ENCODE results near the gene GPR62. TPM values are rescaled to one million over a fixed set of nuclear protein-coding genes. Genes with fewer than 3 reads are reported as not detected.

GPR62 gene, protein sequence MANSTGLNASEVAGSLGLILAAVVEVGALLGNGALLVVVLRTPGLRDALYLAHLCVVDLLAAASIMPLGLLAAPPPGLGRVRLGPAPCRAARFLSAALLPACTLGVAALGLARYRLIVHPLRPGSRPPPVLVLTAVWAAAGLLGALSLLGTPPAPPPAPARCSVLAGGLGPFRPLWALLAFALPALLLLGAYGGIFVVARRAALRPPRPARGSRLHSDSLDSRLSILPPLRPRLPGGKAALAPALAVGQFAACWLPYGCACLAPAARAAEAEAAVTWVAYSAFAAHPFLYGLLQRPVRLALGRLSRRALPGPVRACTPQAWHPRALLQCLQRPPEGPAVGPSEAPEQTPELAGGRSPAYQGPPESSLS
- total RNA-seq = not detected
- total RNA-seq (2013) = not detected

DNA sequence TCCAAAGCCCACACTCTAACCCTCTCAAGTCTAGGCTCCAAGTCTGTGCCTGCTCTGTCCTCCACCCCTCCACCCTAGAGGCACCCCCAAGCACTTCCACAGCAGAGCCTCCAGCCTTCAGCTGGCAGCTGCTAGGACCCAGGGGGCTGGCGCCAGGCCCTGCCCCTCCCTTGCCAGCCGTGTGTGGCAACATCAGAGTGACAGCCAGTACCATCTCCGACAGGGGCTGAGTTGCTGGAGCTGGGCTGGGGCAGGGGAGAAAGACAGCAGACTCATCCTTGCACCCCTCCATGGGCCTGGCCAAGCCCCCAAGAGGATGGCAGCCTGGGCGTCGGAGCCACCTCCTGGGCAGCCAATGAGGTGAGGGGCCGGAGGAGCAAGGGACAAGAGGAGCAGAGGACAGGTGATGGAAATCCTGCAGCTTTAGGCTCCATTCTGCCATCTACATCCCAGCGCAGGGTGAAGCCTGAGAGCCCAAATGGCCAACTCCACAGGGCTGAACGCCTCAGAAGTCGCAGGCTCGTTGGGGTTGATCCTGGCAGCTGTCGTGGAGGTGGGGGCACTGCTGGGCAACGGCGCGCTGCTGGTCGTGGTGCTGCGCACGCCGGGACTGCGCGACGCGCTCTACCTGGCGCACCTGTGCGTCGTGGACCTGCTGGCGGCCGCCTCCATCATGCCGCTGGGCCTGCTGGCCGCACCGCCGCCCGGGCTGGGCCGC lies at the start of gene GPR62:
GPR62 (plus strand) TSS at position 207 of the 718 bp plus-strand sequence; CDS start at position 479, 272 bp downstream.
- peaks cover 25 to 36% of the 10 kb centered on the region in 2 donors for H3K27me3 Mint-ChIP-seq (ENCODE audit: low read depth in 2 of 2)

DNA sequence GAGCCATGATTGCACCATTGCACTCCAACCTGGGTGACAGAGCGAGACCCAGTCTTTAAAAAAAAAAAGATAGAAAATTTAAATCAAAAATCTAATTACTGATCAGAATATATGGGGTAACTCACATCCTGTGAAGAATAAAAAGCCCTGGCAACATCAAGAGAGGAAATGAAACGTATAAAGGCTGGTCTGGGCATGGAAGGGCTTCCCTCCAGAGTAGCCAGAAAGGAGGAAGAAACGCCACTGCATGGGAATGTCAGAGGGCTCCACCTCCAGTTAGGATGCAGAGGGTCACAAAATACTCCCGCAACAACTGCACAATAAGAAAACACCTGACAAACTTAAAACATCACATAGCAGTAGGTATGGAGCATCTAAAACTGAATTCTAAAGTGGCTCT lies 47.2 kb upstream of the GPR62 start:
- Histone ChIP-seq H3K36me3 (ENCODE audit: control insufficient read depth, insufficient read depth, low read length) (no peaks in the 10 kb centered on the region), H3K4me1 (ENCODE audit: control insufficient read depth, insufficient read depth, low read length) (no peaks in the 10 kb centered on the region), H3K27me3 (ENCODE audit: control insufficient read depth, insufficient read depth, low read length) (no peaks in the 10 kb centered on the region), H3K9me3 (ENCODE audit: control insufficient read depth, insufficient read depth, low read length) (no peaks in the 10 kb centered on the region), H3K27ac (ENCODE audit: low read length) (no peak overlapping the region), H3K4me3 (ENCODE audit: low read length) (no peak overlapping the region)
- Mint-ChIP-seq H3K9me3 (peaks cover 0 to 2% of the 10 kb centered on the region in 2 donors), H3K27me3 (ENCODE audit: low read depth in 2 of 2) (peaks cover 30 to 38% of the 10 kb centered on the region in 2 donors), H3K36me3 (peaks cover 7% of the 10 kb centered on the region), H3K27ac (no peak overlapping the region), H3K4me1 (no peaks in the 10 kb centered on the region), H3K4me3 (no peak overlapping the region)
- TF ChIP-seq, protein P1, sequence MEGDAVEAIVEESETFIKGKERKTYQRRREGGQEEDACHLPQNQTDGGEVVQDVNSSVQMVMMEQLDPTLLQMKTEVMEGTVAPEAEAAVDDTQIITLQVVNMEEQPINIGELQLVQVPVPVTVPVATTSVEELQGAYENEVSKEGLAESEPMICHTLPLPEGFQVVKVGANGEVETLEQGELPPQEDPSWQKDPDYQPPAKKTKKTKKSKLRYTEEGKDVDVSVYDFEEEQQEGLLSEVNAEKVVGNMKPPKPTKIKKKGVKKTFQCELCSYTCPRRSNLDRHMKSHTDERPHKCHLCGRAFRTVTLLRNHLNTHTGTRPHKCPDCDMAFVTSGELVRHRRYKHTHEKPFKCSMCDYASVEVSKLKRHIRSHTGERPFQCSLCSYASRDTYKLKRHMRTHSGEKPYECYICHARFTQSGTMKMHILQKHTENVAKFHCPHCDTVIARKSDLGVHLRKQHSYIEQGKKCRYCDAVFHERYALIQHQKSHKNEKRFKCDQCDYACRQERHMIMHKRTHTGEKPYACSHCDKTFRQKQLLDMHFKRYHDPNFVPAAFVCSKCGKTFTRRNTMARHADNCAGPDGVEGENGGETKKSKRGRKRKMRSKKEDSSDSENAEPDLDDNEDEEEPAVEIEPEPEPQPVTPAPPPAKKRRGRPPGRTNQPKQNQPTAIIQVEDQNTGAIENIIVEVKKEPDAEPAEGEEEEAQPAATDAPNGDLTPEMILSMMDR (IDR thresholded peaks at IDR 0.05) = no peak
- ATAC-seq = no peak
- WGBS (ENCODE audit: insufficient coverage) = 78% methylated on average over 1 of the region's 4 CpGs
- no peak for DNase-seq
- intact Hi-C loops (cut with micrococcal nuclease) = no loop called here

More for the DNA sequence above, at the start of gene GPR62:
- no peaks in the 10 kb centered on the region for H3K36me3 ChIP-seq (ENCODE audit: control insufficient read depth, insufficient read depth, low read length)
- intact Hi-C loops (cut with micrococcal nuclease) = no loop called here
- H3K9me3 ChIP-seq (ENCODE audit: control insufficient read depth, insufficient read depth, low read length) = no peaks in the 10 kb centered on the region
- Mint-ChIP-seq H3K9me3 (no peaks in the 10 kb centered on the region), H3K4me3 (no peak within 1 kb of the TSS), H3K4me1 (peaks cover 0 to 14% of the 10 kb centered on the region in 2 donors), H3K36me3 (no peaks in the 10 kb centered on the region), H3K27ac (no peak within 1 kb of the TSS)
- TF ChIP-seq, protein P1 (IDR thresholded peaks at IDR 0.05) = no peak
- peaks cover 24% of the 10 kb centered on the region for H3K27me3 ChIP-seq (ENCODE audit: control insufficient read depth, insufficient read depth, low read length)
- peak in 1 of 3 donors; percentile 4 for ATAC-seq
- no peak within 1 kb of the TSS for H3K27ac ChIP-seq (ENCODE audit: low read length)
- no peak for DNase-seq
- peaks cover 15% of the 10 kb centered on the region for H3K4me1 ChIP-seq (ENCODE audit: control insufficient read depth, insufficient read depth, low read length)
- no peak within 1 kb of the TSS for H3K4me3 ChIP-seq (ENCODE audit: low read length)
- WGBS (ENCODE audit: insufficient coverage) = 49% methylated on average over 33 of the region's 33 CpGs

DNA sequence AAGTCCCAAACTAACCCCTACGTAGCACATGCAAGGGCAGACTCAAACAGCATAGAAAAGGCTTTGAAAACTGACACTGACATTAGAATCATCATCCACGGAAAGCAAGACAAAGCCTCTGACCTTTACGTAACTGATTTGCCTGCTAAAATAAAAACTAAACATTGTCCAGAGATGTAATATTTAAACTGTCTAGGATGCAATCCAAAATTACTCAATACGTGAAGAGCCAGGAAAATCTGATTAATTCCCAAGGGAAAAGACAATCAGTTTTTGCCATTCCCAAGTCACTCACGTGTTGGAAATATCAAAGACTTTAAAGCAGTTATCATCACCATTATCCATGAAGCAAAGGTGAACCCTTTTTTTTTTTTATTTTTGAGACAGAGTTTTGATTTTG lies 38.8 kb upstream of the GPR62 start:
- H3K27me3 Mint-ChIP-seq (ENCODE audit: low read depth in 2 of 2) = peaks cover 4 to 21% of the 10 kb centered on the region in 2 donors
- H3K36me3 ChIP-seq (ENCODE audit: control insufficient read depth, insufficient read depth, low read length) = no peaks in the 10 kb centered on the region
- WGBS (ENCODE audit: insufficient coverage) = 68% methylated on average over 4 of the region's 5 CpGs

More for the DNA sequence above, 38.8 kb upstream of the GPR62 start:
- TF ChIP-seq, protein P1 (IDR thresholded peaks at IDR 0.05) = no peak
- H3K4me1 Mint-ChIP-seq = no peaks in the 10 kb centered on the region
- ATAC-seq (no peak), DNase-seq (no peak)
- no peaks in the 10 kb centered on the region for H3K9me3 Mint-ChIP-seq
- H3K27me3 ChIP-seq (ENCODE audit: control insufficient read depth, insufficient read depth, low read length) = no peaks in the 10 kb centered on the region
- no peaks in the 10 kb centered on the region for H3K36me3 Mint-ChIP-seq
- no peak overlapping the region for H3K4me3 ChIP-seq (ENCODE audit: low read length)
- no peak overlapping the region for H3K27ac Mint-ChIP-seq
- no peaks in the 10 kb centered on the region for H3K9me3 ChIP-seq (ENCODE audit: control insufficient read depth, insufficient read depth, low read length)
- H3K4me1 ChIP-seq (ENCODE audit: control insufficient read depth, insufficient read depth, low read length) = no peaks in the 10 kb centered on the region
- intact Hi-C loops (cut with micrococcal nuclease) = no loop called here
- H3K27ac ChIP-seq (ENCODE audit: low read length) = no peak overlapping the region
- H3K4me3 Mint-ChIP-seq = no peak overlapping the region
